HG03025 (cell line): ENCODE results near the gene EIF1AY.
"Not testable (repeated sequence)": the region's sequence is repeated elsewhere in the genome, so short reads cannot be mapped to it uniquely, and the experiment has no call there.

Experiments
- ATAC-seq: cut with Tn5 transposase; IDR thresholded peaks from one replicate; pipeline ENCODE4 v1.9.1; 2021; ENCODE audit warnings: mild to moderate bottlenecking, moderate library complexity; ENCODE audit not compliant: unreplicated experiment, low FRiP score

The EIF1AY gene, protein sequence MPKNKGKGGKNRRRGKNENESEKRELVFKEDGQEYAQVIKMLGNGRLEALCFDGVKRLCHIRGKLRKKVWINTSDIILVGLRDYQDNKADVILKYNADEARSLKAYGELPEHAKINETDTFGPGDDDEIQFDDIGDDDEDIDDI

DNA sequence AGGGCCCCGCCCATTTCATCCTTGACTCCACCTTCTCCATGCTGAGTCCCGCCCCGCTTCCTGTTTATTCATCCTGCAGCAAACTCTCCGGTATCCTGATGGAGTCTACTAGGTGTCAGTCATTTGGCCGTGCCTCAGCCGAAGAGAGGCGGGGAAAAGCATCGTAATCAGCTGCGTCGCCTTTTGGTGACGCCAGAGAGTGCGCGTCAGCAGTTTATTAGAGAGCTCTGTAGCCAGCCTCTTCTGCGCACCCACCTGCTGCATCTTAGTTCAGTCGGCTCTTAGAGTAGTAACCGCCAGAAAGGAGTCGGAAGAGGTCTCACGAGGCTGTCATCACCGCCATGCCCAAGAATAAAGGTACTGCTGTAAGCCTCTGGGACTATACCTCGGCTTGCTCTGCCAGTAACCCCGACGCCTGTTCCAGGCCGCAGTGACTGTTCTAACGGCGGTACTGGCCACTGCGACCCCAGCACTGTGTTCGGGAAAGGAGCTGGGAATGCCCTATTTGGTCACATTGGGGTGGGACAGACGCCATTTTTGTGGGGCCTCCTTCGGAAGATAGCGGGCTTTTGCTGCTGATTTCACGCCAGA is at the start of gene EIF1AY:
Gene EIF1AY, plus strand, starts transcription at position 246 of the 591 bp plus-strand sequence. Its CDS starts 96 bp downstream, at position 342.
- ATAC-seq, result no peak

DNA sequence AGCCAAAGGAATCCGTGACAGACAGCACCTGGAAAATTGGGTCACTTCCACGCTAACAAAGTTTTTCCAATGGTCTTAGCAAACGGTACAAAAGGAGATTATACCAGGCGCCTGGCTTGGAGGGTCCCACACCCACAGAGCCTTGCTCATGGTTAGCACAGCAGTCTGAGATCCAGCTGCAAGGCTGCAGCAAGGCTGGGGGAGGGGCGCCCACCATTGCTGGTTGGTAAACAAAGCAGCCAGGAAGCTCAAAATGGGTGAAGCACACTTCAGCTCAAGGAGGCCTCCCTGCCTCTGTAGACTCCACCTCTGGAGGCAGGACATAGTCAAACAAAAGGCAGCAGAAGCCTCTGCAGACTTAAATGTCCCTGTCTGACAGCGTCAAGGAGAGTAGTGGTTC is 47.1 kb upstream of the EIF1AY start:
- ATAC-seq, result no peak

DNA sequence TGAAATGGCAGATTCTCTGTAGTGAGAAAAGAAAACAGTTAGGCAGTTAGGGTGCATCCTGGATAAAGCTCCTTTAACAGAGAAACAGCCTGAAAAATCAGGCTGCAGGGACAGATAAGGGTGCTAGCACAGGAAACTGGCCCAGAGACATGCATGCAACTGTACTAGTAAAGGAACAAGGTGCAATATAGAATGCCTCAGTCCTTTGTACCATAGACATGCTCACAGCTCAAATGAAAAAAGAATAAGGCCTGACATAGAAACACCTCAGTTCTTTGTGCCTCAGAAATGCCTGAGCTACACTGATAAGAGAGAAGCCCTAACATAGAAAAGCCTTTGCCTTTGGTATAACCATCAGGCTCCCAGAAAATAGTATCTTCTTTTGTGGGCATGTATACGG is 37.4 kb upstream of the EIF1AY start:
- ATAC-seq, result no peak

DNA sequence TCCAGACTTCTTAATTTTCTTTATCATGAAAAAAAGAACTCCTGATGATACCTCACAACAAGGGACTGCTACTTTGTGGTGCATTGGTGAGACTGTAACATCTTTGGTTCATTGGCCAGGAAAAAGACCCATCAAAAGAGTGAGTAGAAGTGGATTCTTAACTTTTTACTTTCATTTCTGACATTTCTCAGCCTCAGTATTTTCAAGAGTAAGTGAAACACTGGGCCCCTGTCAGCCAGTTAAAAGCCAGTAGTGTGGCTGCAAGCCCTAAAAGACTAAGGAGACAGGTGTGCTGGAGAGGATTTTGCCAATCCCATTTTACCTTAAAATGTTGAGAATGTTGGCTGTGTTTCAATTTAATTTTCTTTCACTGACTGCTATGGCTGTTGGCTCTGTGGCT is 36.6 kb upstream of the EIF1AY start:
- no peak for ATAC-seq

DNA sequence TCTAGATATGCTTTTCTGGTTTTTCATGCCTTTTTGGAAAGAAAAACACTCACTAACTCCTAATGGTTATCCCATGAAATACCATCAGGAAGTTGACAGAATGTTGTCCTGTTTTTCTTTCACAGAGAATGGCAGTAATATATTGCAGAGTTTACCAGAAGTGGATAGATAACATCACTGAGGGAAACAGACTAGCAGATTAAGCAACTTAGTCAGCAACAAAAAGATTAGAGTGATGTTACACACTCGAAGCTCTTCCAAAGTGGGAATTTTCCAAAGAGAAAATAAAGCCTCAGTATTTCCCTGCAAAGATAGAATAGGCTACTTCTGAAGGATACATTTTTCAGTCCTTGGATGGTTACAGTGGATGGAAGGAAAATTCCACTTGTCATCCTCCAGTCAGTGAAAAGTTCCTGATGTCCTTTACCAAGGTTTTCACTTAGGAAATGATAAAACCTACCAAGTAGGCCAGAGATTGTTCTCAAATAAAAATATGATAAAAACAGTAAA is 31.1 kb upstream of the EIF1AY start:
- no peak for ATAC-seq

DNA sequence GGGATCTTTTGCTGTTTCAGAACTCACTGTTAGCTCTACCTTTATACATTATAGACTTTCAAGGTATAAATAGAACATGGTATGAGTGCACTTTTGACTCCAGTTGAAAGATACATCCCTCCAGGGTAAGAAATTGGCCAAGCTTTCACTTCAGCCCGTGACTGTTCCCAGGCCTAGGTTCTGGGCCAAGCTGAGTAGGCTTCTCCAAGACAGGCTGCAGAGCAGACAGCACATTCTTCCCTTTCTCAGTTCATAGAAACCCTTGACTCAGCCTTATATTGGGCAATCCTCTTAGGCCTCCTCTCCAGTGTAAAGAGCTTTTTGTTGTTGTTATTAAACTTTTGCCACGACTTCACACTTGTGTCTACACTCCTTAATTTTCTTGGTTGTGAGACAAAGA is 29.5 kb upstream of the EIF1AY start:
- no peak for ATAC-seq

DNA sequence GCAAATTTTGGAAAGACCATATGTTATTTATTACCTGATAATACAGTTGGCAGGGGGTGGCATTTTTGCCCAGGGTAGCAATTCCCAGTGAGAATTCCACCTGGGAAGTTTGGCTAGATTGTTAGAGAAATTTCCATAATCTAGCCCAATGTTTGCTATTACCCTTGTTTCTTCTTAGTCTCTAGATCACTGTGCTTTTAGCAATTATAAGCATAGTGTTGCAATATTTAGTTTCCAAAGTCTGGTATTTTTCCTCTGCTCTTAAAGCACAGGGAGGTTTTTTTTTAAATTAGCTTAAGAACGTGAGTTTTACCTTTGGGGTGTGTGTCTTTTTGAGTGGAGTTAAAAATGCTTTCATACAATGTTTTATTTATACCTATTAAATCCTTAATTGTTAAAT is 26.3 kb upstream of the EIF1AY start:
- no peak for ATAC-seq

DNA sequence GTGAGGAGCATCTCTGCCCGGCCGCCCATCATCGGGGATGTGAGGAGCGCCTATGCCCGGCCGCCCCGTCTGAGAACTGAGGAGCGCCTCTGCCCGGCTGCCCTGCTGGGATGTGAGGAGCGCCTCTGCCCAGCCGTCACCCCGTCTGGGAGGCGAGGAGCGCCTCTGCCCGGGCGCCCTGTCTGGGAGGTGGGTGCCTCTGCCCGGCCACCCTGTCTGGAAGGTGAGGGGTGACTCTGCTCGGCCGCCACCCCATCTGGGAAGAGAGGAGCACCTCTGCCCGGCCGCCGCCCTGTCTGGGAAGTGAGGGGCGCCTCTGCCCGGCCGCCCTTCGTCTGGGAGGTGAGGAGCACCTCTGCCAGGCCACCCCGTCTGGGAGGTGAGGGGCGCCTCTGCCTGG is 23.7 kb upstream of the EIF1AY start:
- no peak for ATAC-seq

DNA sequence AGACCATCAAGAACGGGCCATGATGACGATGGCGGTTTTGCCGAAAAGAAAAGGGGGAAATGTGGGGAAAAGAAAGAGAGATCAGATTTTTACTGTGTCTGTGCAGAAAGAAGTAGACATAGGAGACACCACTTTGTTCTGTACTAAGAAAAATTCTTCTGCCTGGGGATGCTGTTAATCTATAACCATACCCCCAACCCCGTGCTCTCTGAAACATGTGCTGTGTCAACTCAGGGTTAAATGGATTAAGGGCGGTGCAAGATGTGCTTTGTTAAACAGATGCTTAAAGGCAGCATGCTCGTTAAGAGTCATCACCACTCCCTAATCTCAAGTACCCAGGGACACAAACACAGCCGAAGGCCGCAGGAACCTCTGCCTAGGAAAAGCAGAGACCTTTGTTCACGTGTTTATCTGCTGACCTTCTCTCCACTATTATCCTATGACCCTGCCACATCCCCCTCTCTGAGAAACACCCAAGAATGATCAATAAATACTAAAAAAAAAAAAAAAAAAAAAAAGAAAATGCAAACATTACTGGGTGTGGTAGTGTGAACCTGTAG is 22.7 kb upstream of the EIF1AY start:
- not testable (repeated sequence) for ATAC-seq

DNA sequence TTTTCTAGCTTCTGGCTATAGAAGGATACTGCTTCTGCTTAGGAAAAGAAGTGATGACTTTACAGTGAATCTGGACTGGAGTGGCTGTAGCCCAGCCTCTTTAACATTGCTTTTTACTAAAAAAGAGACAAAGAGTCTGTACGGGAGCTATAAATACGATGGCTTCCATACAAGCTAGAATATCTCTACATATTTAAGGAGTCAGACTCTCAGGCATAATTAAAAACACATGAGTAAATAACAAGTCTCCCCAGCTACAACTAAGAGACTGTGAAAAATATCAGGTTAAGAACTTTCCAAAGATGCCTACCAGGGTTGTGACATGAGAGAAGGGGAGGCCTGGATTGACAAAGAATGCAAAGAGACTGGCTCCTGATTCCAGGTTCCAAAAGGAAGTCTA is 19.8 kb upstream of the EIF1AY start:
- ATAC-seq, result no peak

DNA sequence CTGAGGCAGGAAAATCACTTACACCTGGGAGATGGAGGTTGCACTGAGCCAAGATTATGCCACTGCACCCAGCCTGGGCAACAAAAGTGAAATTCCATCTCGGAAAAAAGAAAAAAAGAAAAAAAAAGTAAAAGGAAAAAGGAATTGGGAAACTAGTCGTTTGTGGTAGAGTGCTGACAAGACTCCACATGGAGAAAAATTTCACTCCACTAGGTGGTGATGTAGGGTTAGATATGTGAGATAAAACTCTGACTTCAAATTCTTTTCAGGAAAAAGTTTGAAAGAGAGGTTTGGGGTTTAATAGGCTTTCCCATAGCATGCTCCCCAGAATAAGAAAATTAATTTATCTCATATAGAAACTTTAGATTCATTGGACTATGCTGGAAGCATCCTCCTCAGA is 16.9 kb upstream of the EIF1AY start:
- ATAC-seq, result no peak

DNA sequence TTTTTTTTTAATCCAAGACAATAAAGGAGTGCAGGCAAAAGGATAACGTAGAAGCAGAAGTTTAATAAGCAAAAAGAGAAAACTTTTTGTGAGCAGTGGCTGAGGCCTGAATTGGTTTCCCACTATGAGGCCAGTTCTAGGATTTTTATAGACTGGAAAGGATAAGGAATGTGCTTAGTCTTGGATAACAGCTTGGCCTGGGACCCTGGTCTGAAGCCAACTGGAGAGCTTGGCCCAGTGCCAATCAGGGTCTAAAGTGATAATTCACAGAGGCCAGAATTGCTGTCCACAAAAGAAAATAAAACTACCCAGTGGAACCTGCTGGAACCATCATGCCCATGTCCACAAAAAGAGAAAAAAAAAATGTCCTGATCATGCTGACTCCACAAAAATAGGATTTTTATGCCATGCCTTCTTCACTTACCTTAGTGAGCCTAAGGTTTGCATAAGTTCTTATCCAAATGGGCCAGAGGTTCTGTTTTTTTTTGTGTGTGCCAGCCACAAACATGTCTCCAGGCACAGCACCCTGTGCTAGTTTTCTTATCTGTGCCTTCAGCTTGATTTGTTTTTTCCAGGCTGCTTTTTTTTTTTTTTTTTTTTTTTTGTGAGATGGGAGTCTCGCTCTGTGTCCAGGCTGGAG is 15.6 kb upstream of the EIF1AY start:
- ATAC-seq, result no peak

DNA sequence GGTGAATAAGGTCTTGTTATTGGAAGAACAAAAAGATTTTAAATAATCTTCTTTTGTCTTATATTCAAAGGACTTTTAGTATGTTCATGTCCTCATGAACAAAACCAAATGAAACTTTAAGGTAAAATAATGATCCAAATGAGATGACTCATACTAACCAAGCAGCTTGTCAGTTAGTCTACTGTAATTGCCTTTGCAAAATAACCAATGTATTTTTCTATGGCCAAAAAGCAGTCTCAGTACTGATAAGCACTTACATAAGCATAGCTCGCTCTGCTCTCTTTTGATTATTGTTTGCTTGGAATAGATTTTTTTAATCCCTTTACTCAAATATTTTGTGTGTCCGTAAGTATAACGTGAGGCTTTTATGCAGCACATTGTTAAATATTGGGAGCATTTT is 4.3 kb upstream of the EIF1AY start:
- ATAC-seq, result no peak

DNA sequence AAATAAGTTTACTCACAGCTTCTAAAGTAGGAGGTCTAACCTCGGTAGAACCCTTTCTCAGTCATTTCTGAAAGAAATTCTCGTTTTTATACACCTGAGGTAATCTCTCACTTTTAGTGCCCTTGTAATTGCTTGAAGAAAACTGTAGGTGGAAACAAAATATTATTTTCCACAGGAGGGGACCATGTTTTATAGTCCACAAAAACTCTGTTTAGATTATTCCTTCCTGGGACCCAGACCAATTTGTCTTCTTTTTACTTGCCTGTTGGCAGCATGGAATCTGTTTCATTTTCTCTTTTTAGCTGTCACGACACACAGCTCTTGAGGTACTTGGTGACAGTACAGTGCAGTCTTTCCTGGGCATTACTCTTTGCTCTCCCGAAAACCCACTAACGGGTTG is 930 bp downstream of the EIF1AY start:
- no peak for ATAC-seq

DNA sequence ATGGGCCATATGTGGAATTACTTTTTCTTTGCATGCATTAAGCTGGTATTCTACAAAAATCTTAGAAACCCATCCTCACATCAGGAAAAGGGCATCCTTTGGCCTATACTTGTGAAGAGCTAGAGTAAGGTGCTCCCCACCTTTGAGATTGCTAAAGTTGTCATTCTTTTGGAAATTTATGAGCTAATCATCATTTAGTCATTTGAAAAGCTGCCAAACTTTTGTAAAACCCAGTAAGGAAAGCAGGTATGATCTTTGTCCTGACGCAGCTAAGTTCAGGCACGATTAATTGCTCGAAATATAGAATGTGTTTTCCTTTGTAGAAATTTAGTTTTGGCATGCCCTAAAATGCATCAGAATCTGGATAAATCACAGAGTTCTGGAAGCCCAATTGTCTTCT is 2.6 kb downstream of the EIF1AY start:
- no peak for ATAC-seq

DNA sequence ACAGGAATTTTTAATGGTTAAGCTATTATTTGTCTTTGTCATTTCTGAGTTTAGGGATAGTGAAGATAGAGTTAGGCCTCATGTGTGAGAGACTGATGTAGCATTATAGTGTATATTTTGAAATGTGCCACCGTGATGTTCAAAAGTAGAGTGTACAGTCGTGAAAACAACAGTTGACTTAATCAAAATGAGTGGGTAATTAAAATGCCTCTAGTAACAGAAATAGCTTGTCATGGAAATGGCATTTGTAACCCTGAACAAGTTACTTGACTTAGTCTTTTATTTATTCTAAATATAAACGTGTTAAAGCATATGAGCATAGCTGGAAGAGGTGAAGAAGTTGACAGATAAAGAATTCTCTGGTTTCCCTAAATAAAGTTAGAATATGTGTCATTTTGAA is 6.1 kb downstream of the EIF1AY start:
- no peak for ATAC-seq

DNA sequence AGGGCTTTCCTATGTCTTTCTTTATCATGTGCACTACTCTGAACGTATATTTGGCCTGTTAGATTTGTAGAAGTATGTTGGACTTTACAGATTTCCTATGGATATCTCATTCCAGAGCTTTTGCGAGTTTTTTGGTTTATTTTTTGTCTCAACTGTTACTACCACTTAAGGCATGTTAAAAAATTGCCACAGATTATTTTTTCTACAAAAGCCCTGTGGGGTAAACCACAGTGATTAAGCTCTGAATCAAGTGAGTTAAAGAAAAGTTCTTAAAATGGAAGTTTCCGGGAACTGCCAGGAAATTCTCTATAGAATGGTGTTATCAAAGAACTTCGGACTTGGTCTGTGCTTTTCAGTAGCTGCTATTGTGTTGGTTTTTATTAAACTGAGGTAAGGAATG is 10.6 kb downstream of the EIF1AY start:
- ATAC-seq, result no peak
